Measurements from ENCODE around the gene NEU2. TPM values are rescaled to one million over a fixed set of nuclear protein-coding genes. Genes with fewer than 3 reads are reported as not detected.
A peak's percentile ranks its signal among the peaks of the same experiment; 100 is the strongest.

NEU2 gene
- total and polyA plus RNA-seq, 2 of the 13 experiments (the other 11 are each of a cell fraction or from before 2014, with no cell fraction given): not detected

DNA sequence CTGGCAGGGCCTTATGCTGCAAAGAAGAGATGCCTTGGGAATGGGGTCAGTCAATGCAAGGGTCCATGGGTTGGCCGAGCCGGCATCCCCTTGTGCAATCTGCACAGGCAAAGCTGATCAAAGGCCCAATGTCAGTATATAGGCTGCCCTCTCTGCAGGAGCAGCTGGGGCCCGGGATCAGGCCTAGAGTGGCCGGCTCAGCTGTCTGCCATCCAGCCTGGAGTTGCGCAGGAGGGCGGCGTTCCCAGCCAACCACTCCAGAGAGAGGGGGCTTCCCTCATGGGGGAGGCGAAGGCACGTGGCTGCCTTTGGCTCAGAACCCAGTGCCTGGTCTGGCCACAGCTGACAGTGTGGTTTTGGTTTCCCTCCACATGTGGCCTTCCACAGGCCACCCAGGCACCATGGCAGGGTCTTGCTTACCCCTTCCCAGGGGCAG, 31.5 kb downstream of the NEU2 start (continued):
- TF ChIP-seq ZNF574 (CRISPR knock-in tag; IDR thresholded peaks at IDR 0.05): no peak; the same call in 1 of the 2 replicates
- TF ChIP-seq ZSCAN5A (CRISPR knock-in tag; IDR thresholded peaks at IDR 0.05; ENCODE audit: borderline replicate concordance): no peak
- TF ChIP-seq ZNF768 (CRISPR knock-in tag; IDR thresholded peaks at IDR 0.05): peak; percentile 52; the same call in 1 of the 2 replicates
- no peak for TF ChIP-seq ZNF816 (CRISPR knock-in tag; IDR thresholded peaks at IDR 0.05; ENCODE audit: borderline replicate concordance)
- TF ChIP-seq GTF2F1 (IDR thresholded peaks at IDR 0.05; ENCODE audit: low read length): no peak
- no peak for TF ChIP-seq ZNF615 (CRISPR knock-in tag; IDR thresholded peaks at IDR 0.05; ENCODE audit: borderline replicate concordance)
- TF ChIP-seq ZNF652 (CRISPR knock-in tag; IDR thresholded peaks at IDR 0.05; ENCODE audit: borderline replicate concordance, low read depth): no peak
- no peak for TF ChIP-seq RARG (CRISPR knock-in tag; IDR thresholded peaks at IDR 0.05; ENCODE audit: low read depth)
- TF ChIP-seq NR2F2 (IDR thresholded peaks at IDR 0.05; ENCODE audit: borderline replicate concordance, low read depth): no peak
- TF ChIP-seq SNAPC2 (CRISPR knock-in tag; IDR thresholded peaks at IDR 0.05): no peak
- no peak for TF ChIP-seq CEBPZ (IDR thresholded peaks at IDR 0.05; ENCODE audit: low read length)
- no peak for TF ChIP-seq ZNF138 (CRISPR knock-in tag; IDR thresholded peaks at IDR 0.05; ENCODE audit: low read depth)
- TF ChIP-seq ZBTB7A (CRISPR knock-in tag; IDR thresholded peaks at IDR 0.05): peak; percentile 48; the same call in 1 of the 2 replicates
- TF ChIP-seq NKX3-1 (CRISPR knock-in tag; IDR thresholded peaks at IDR 0.05): no peak
- TF ChIP-seq, protein P1, sequence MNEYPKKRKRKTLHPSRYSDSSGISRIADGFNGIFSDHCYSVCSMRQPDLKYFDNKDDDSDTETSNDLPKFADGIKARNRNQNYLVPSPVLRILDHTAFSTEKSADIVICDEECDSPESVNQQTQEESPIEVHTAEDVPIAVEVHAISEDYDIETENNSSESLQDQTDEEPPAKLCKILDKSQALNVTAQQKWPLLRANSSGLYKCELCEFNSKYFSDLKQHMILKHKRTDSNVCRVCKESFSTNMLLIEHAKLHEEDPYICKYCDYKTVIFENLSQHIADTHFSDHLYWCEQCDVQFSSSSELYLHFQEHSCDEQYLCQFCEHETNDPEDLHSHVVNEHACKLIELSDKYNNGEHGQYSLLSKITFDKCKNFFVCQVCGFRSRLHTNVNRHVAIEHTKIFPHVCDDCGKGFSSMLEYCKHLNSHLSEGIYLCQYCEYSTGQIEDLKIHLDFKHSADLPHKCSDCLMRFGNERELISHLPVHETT (CRISPR knock-in tag; conservative IDR thresholded peaks at IDR 0.05): no peak
- TF ChIP-seq TFAP4 (IDR thresholded peaks at IDR 0.05; ENCODE audit: borderline replicate concordance, low read depth): peak; percentile 79; the same call in 1 of the 2 replicates
- 0 out of 2 replicates have a peak, but pooled peaks have one; percentile 79 for TF ChIP-seq ZSCAN21 (CRISPR knock-in tag; IDR thresholded peaks at IDR 0.05; ENCODE audit: borderline replicate concordance)
- no peak; the same call in 1 of the 2 replicates for TF ChIP-seq ZFY (CRISPR knock-in tag; IDR thresholded peaks at IDR 0.05)
- TF ChIP-seq KDM1A (CRISPR knock-in tag; IDR thresholded peaks at IDR 0.05): no peak
- TF ChIP-seq ZNF746 (CRISPR knock-in tag; IDR thresholded peaks at IDR 0.05): no peak
- TF ChIP-seq CBX1 (IDR thresholded peaks at IDR 0.05; ENCODE audit: low read depth): no peak

Measured in HepG2 (cell line).